Loucy (cell line): Measurements from ENCODE around the gene EGFLAM.

Experiments used
- H2AFZ ChIP-seq: fragments of 200-600 bp; sonication (generic); 2 replicates; pipeline ENCODE4 v1.6.0; 2016; ENCODE audit warnings: antibody characterized with exemption, mild to moderate bottlenecking, low read length, moderate library complexity
- H3F3A ChIP-seq: fragments of 200-600 bp; 2 replicates; pipeline ENCODE4 v1.6.0; 2016; ENCODE audit warnings: antibody characterized with exemption, low read depth, mild to moderate bottlenecking
- H3K27me3 ChIP-seq: fragments of 200-600 bp; sonication (generic); 2 replicates; pipeline ENCODE4 v1.6.1; 2014; ENCODE audit warnings: low read length, mild to moderate bottlenecking; ENCODE audit not compliant: insufficient read depth, poor library complexity, severe bottlenecking
- H3K36me3 ChIP-seq: fragments of 200-600 bp; sonication (generic); 2 replicates; pipeline ENCODE4 v1.6.1; 2016; ENCODE audit warnings: low read length; ENCODE audit not compliant: insufficient read depth
- H3K4me1 ChIP-seq: fragments of 200-600 bp; sonication (generic); 2 replicates; pipeline ENCODE4 v1.5.1; 2014; ENCODE audit warnings: low read length, mild to moderate bottlenecking; ENCODE audit not compliant: insufficient read depth, poor library complexity, severe bottlenecking
- H3K4me2 ChIP-seq: fragments of 200-600 bp; sonication (generic); 2 replicates; pipeline ENCODE4 v1.6.0; 2014; ENCODE audit warnings: antibody characterized with exemption, low read length, low read depth, mild to moderate bottlenecking; ENCODE audit not compliant: poor library complexity, severe bottlenecking
- H3K4me3 ChIP-seq: fragments of 200-600 bp; sonication (generic); 2 replicates; pipeline ENCODE4 v1.5.1; 2014; ENCODE audit warnings: low read length, mild to moderate bottlenecking, mixed read lengths; ENCODE audit not compliant: poor library complexity, severe bottlenecking
- H3K79me2 ChIP-seq: fragments of 200-600 bp; sonication (generic); 2 replicates; pipeline ENCODE4 v1.6.1; 2014; ENCODE audit warnings: low read length; ENCODE audit not compliant: insufficient read depth
- H3K9ac ChIP-seq: fragments of 200-600 bp; sonication (generic); 2 replicates; pipeline ENCODE4 v1.6.0; 2014; ENCODE audit warnings: mild to moderate bottlenecking, low read depth, low read length, moderate library complexity; ENCODE audit not compliant: poor library complexity, severe bottlenecking
- H3K9me2 ChIP-seq: fragments of 200-600 bp; sonication (generic); replicated peaks from 2 replicates; pipeline ENCODE4 v1.6.1; 2016; ENCODE audit warnings: low read depth, low read length, mixed read lengths
- H3K9me3 ChIP-seq: fragments of 200-600 bp; sonication (generic); 2 replicates; pipeline ENCODE4 v1.6.1; 2014; ENCODE audit warnings: mild to moderate bottlenecking, antibody characterized with exemption, low read length, low read depth; ENCODE audit not compliant: insufficient read depth
- H4K20me1 ChIP-seq: fragments of 200-600 bp; sonication (generic); 2 replicates; pipeline ENCODE4 v1.6.0; 2014; ENCODE audit warnings: antibody characterized with exemption, low read length, mild to moderate bottlenecking; ENCODE audit not compliant: insufficient read depth, poor library complexity, severe bottlenecking
- EZH2phosphoT487 ChIP-seq: fragments of 200-600 bp; IDR thresholded peaks from 2 replicates; pipeline ENCODE4 v1.6.1; 2018; ENCODE audit warnings: antibody characterized with exemption, mild to moderate bottlenecking, moderate library complexity, borderline replicate concordance
- TF ChIP-seq, protein P1 (sequence below): fragments of 200-600 bp; sonication (generic); conservative IDR thresholded peaks from 2 replicates; pipeline ENCODE4 v1.5.1; 2014; ENCODE audit warnings: mild to moderate bottlenecking, antibody characterized with exemption, low read length

The EGFLAM gene

DNA sequence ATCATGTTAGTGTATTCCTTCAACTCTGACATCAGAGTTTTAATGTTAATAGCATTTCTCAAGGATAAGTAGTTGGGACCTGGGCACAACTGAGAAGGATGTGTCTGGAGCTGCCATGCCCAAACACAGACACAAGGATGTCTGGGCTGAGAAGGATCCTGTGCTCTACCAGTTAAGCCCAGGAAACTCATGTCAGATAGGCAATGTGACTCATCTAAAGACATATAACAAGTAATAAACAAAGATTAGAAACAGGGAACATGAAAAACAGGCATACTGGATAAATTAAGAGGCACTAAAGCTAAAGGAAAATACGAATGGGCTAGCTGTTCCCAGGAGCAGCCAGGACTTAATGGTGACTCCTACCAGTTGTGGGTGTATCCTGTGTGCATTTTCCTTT, 9.1 kb upstream of the EGFLAM start:
- TF ChIP-seq, protein P1, sequence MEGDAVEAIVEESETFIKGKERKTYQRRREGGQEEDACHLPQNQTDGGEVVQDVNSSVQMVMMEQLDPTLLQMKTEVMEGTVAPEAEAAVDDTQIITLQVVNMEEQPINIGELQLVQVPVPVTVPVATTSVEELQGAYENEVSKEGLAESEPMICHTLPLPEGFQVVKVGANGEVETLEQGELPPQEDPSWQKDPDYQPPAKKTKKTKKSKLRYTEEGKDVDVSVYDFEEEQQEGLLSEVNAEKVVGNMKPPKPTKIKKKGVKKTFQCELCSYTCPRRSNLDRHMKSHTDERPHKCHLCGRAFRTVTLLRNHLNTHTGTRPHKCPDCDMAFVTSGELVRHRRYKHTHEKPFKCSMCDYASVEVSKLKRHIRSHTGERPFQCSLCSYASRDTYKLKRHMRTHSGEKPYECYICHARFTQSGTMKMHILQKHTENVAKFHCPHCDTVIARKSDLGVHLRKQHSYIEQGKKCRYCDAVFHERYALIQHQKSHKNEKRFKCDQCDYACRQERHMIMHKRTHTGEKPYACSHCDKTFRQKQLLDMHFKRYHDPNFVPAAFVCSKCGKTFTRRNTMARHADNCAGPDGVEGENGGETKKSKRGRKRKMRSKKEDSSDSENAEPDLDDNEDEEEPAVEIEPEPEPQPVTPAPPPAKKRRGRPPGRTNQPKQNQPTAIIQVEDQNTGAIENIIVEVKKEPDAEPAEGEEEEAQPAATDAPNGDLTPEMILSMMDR: no peak
- no peak for TF ChIP-seq EZH2phosphoT487
- Histone ChIP-seq H3K9me3 (no peaks in the 10 kb centered on the region), H3K79me2 (no peaks in the 10 kb centered on the region), H3K36me3 (no peaks in the 10 kb centered on the region), H4K20me1 (no peaks in the 10 kb centered on the region), H3K4me3 (no peak overlapping the region), H3F3A (no peaks in the 10 kb centered on the region), H3K9ac (no peak overlapping the region), H3K9me2 (no peaks in the 10 kb centered on the region), H3K4me2 (no peak overlapping the region), H3K27me3 (no peaks in the 10 kb centered on the region), H3K4me1 (no peaks in the 10 kb centered on the region), H2AFZ (no peak overlapping the region)

GRCh38 chr5:38249812-38250211, 8.5 kb upstream of the EGFLAM start:
- no peak for TF ChIP-seq EZH2phosphoT487
- TF ChIP-seq, protein P1: no peak
- Histone ChIP-seq H3K4me3 (no peak overlapping the region), H3K9me3 (no peaks in the 10 kb centered on the region), H3K4me1 (no peaks in the 10 kb centered on the region), H3F3A (no peaks in the 10 kb centered on the region), H3K9ac (no peak overlapping the region), H2AFZ (no peak overlapping the region), H3K27me3 (no peaks in the 10 kb centered on the region), H3K79me2 (no peaks in the 10 kb centered on the region), H3K9me2 (no peaks in the 10 kb centered on the region), H3K36me3 (no peaks in the 10 kb centered on the region), H4K20me1 (no peaks in the 10 kb centered on the region), H3K4me2 (no peak overlapping the region)

GRCh38 chr5:38250763-38251448, 7.5 kb upstream of the EGFLAM start:
- H3K4me2 ChIP-seq: no peak overlapping the region
- no peak for TF ChIP-seq EZH2phosphoT487
- TF ChIP-seq, protein P1: no peak
- H3K9ac ChIP-seq: no peak overlapping the region
- H2AFZ ChIP-seq: no peak overlapping the region
- H3K36me3 ChIP-seq: no peaks in the 10 kb centered on the region
- H3K9me3 ChIP-seq: no peaks in the 10 kb centered on the region
- no peaks in the 10 kb centered on the region for H3K4me1 ChIP-seq
- H3F3A ChIP-seq: no peaks in the 10 kb centered on the region
- no peak overlapping the region for H3K4me3 ChIP-seq
- H4K20me1 ChIP-seq: no peaks in the 10 kb centered on the region
- H3K27me3 ChIP-seq: no peaks in the 10 kb centered on the region
- no peaks in the 10 kb centered on the region for H3K79me2 ChIP-seq
- no peaks in the 10 kb centered on the region for H3K9me2 ChIP-seq
